C4-2B (cell line): ENCODE data around the gene DNAJC30.

Experiments
- ZFX ChIP-seq: fragments of 450-650 bp; IDR thresholded peaks from 2 replicates; pipeline ENCODE4 v1.6.1; 2017
- TF ChIP-seq, protein P1 (sequence below): fragments of 450-650 bp; conservative IDR thresholded peaks from 2 replicates; pipeline ENCODE4 v1.5.1; 2017; ENCODE audit warnings: mild to moderate bottlenecking

DNA sequence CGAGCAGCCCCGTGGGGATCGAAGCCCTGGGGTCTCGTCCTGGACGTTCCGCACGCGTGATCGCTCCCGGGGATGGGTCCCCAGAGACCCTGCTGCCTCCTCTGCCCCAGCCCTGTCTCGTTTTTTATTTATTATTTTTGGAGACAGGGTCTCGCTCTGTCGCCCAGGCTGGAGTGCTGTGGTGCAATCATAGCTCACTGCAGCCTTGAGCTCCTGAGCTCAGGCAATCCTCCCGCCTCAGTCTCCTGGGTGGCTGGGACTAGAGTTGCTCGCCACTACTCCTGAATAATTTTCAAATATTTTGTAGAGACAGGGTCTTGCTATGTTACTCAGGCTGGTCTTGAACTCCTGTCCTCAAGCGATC, 36.5 kb upstream of the DNAJC30 start:
- TF ChIP-seq, protein P1, sequence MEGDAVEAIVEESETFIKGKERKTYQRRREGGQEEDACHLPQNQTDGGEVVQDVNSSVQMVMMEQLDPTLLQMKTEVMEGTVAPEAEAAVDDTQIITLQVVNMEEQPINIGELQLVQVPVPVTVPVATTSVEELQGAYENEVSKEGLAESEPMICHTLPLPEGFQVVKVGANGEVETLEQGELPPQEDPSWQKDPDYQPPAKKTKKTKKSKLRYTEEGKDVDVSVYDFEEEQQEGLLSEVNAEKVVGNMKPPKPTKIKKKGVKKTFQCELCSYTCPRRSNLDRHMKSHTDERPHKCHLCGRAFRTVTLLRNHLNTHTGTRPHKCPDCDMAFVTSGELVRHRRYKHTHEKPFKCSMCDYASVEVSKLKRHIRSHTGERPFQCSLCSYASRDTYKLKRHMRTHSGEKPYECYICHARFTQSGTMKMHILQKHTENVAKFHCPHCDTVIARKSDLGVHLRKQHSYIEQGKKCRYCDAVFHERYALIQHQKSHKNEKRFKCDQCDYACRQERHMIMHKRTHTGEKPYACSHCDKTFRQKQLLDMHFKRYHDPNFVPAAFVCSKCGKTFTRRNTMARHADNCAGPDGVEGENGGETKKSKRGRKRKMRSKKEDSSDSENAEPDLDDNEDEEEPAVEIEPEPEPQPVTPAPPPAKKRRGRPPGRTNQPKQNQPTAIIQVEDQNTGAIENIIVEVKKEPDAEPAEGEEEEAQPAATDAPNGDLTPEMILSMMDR, result no peak
- no peak for TF ChIP-seq ZFX
